ENCODE results near the gene SECISBP2L. TPM values are rescaled to one million over a fixed set of nuclear protein-coding genes. Genes with fewer than 3 reads are reported as not detected.

Gene SECISBP2L
- total RNA-seq, 1 experiment from 2014 or later: 24.7 TPM

GRCh38 chr15:49059491-49059890 is 13.2 kb upstream of the SECISBP2L start:
- Histone ChIP-seq H3K18ac (ENCODE audit: insufficient read length, low read depth, low read length) (no peak overlapping the region), H3K14ac (ENCODE audit: insufficient read depth, low read length) (no peak overlapping the region), H2BK5ac (ENCODE audit: insufficient read length, low read length) (no peak overlapping the region), H3K4me1 (ENCODE audit: insufficient read depth, low read length) (no peaks in the 10 kb centered on the region), H3K27ac (ENCODE audit: insufficient read length, low read depth, low read length) (no peak overlapping the region), H2BK15ac (ENCODE audit: low read depth, low read length) (no peak overlapping the region), H3K27me3 (ENCODE audit: insufficient read depth, low read length) (no peaks in the 10 kb centered on the region), H3K9ac (ENCODE audit: extremely low read depth, insufficient read length, low read length) (no peak overlapping the region), H3K23me2 (ENCODE audit: insufficient read length, low read depth, low read length, poor library complexity, severe bottlenecking) (no peaks in the 10 kb centered on the region), H3K4ac (ENCODE audit: low read depth, low read length) (no peak overlapping the region), H2BK120ac (ENCODE audit: low read depth, low read length, poor library complexity, severe bottlenecking) (no peak overlapping the region), H3K79me1 (ENCODE audit: insufficient read depth, low read depth, low read length, poor library complexity, severe bottlenecking) (no peaks in the 10 kb centered on the region), H3K4me2 (ENCODE audit: insufficient read depth, insufficient read length, low read length) (no peak overlapping the region), H4K91ac (ENCODE audit: insufficient read length, low read depth, low read length) (no peak overlapping the region), H2BK12ac (ENCODE audit: insufficient read length, low read depth, low read length) (no peak overlapping the region), H3K56ac (ENCODE audit: insufficient read length, low read depth, low read length) (no peak overlapping the region), H4K8ac (replicated peaks; ENCODE audit: insufficient read length, low read depth, low read length) (no peak overlapping the region), H2AK5ac (ENCODE audit: insufficient read length, low read length) (no peak overlapping the region), H2BK20ac (ENCODE audit: low read depth, low read length, poor library complexity, severe bottlenecking) (no peak overlapping the region), H3K79me2 (ENCODE audit: insufficient read depth, low read length) (no peaks in the 10 kb centered on the region), H4K20me1 (ENCODE audit: control insufficient read depth, insufficient read depth, insufficient read length) (no peaks in the 10 kb centered on the region), H3K23ac (ENCODE audit: insufficient read length, low read depth, low read length) (no peak overlapping the region), H2AFZ (ENCODE audit: low read length) (no peak overlapping the region), H3K9me3 (ENCODE audit: control insufficient read depth, low read depth, low read length) (no peaks in the 10 kb centered on the region), H3T11ph (ENCODE audit: low read length) (no peak overlapping the region), H4K5ac (ENCODE audit: insufficient read length, low read depth, low read length) (no peak overlapping the region)
- H3K4me3 Mint-ChIP-seq: no peak overlapping the region
- peaks cover 0 to 8% of the 10 kb centered on the region in 2 experiments; a peak in 3 of 5 replicates for H3K9me3 Mint-ChIP-seq
- H3K36me3 Mint-ChIP-seq (ENCODE audit: insufficient read depth in 1 of 3, low read depth in 3 of 3): no peaks in the 10 kb centered on the region
- H3K27me3 Mint-ChIP-seq (ENCODE audit: low read depth): no peaks in the 10 kb centered on the region
- WGBS (ENCODE audit: extremely low coverage, insufficient read length, low lambda C conversion rate): no CpG with 5 or more reads among the region's 3 CpGs
- DNase-seq: no peak
- no peak overlapping the region for H3K27ac Mint-ChIP-seq
- no peak for TF ChIP-seq CTCF (conservative IDR thresholded peaks at IDR 0.05)
- peaks cover 6 to 7% of the 10 kb centered on the region in 2 experiments for H3K4me1 Mint-ChIP-seq

Data from H9 (cell line).